Activated naive CD8-positive, alpha-beta T cell treated with anti-CD3 and anti-CD28 coated beads, Interleukin-2, amount 10 ng/mL, durations not matched to agents 7 days and 5 days (primary cell): Measurements from ENCODE around the gene AKNA. TPM values are rescaled to one million over a fixed set of nuclear protein-coding genes. Genes with fewer than 3 reads are reported as not detected.

ENCODE experiments used
- ATAC-seq: fragments of 150-1000 bp; cut with Tn5 transposase; one replicate; pipeline ENCODE4 v1.10.0; 2021; ENCODE audit warnings: low read depth, moderate library complexity
- POLR2A ChIA-PET: fragments of 350-600 bp; sonication (Branson Sonifier 250); formaldehyde crosslinking; loops from one replicate; lab custom pipeline; 2021; ENCODE audit warnings: antibody characterized with exemption; lab: Charles Lee
- DNase-seq: peaks from one replicate; pipeline ENCODE4 v3.0.0; 2021
- H3K27ac Mint-ChIP-seq: one replicate; pipeline ENCODE4 v1.8.0; 2022; ENCODE audit warnings: mild to moderate bottlenecking, mixed read lengths
- H3K27me3 Mint-ChIP-seq: one replicate; pipeline ENCODE4 v1.8.0; 2022; ENCODE audit warnings: mild to moderate bottlenecking, moderate library complexity, mixed read lengths
- H3K36me3 Mint-ChIP-seq: one replicate; pipeline ENCODE4 v1.8.0; 2021; ENCODE audit warnings: mild to moderate bottlenecking, mixed read lengths
- H3K4me1 Mint-ChIP-seq: one replicate; pipeline ENCODE4 v1.8.0; 2021; ENCODE audit warnings: mixed read lengths
- H3K4me3 Mint-ChIP-seq: one replicate; pipeline ENCODE4 v1.8.0; 2022; ENCODE audit warnings: mild to moderate bottlenecking, moderate library complexity, mixed read lengths
- H3K9me3 Mint-ChIP-seq: one replicate; pipeline ENCODE4 v1.8.0; 2021; ENCODE audit warnings: mixed read lengths
- total RNA-seq, 2 experiments: library from RNA; stranded (reverse); gene quantifications; one replicate each; pipeline ENCODE4 v1.2.3, GENCODE V29; 2021

Gene AKNA
- total RNA-seq, 2 experiments from 2014 or later: 482 to 492 TPM

GRCh38 chr9:114397848-114398605 lies 10.2 kb upstream of the AKNA start:
- Mint-ChIP-seq H3K4me3 (peak overlapping the region; percentile 89), H3K9me3 (no peaks in the 10 kb centered on the region), H3K27me3 (no peaks in the 10 kb centered on the region), H3K36me3 (peaks cover 11% of the 10 kb centered on the region), H3K4me1 (peaks cover 29% of the 10 kb centered on the region), H3K27ac (peak overlapping the region; percentile 85)
- DNase-seq (peak; percentile 99), ATAC-seq (peak; percentile 84)
- POLR2A ChIA-PET: interaction anchor here (0.8 to 5.1 kb wide), 5 partner anchors 11 to 190 kb away, joined by 3 to 139 read pairs (median 4); partner anchors contain the start of genes AKNA and ATP6V1G1

GRCh38 chr9:114397219-114397847 lies 9.6 kb upstream of the AKNA start:
- peaks cover 14% of the 10 kb centered on the region for H3K36me3 Mint-ChIP-seq
- peak overlapping the region; percentile 85 for H3K27ac Mint-ChIP-seq
- H3K4me3 Mint-ChIP-seq: peak overlapping the region; percentile 89
- H3K9me3 Mint-ChIP-seq: no peaks in the 10 kb centered on the region
- DNase-seq (no peak), ATAC-seq (peak; percentile 14)
- H3K4me1 Mint-ChIP-seq: peaks cover 35% of the 10 kb centered on the region
- POLR2A ChIA-PET: interaction anchor here (0.8 to 5.1 kb wide), 5 partner anchors 11 to 190 kb away, joined by 3 to 139 read pairs (median 4); partner anchors contain the start of genes AKNA and ATP6V1G1
- no peaks in the 10 kb centered on the region for H3K27me3 Mint-ChIP-seq

- ATAC-seq (no peak), DNase-seq (no peak)
- H3K4me3 Mint-ChIP-seq: peak overlapping the region; percentile 89
- H3K27me3 Mint-ChIP-seq: no peaks in the 10 kb centered on the region
- H3K27ac Mint-ChIP-seq: peak overlapping the region; percentile 49
- H3K36me3 Mint-ChIP-seq: peaks cover 16% of the 10 kb centered on the region
- H3K4me1 Mint-ChIP-seq: peaks cover 35% of the 10 kb centered on the region
- POLR2A ChIA-PET: interaction anchor here (0.6 to 5.1 kb wide), 8 partner anchors 10 to 191 kb away, joined by 3 to 139 read pairs (median 6); partner anchors contain the start of genes AKNA and ATP6V1G1
- no peaks in the 10 kb centered on the region for H3K9me3 Mint-ChIP-seq
Observed at GRCh38 chr9:114396558-114397218, 8.9 kb upstream of the AKNA start.

- peaks cover 37% of the 10 kb centered on the region for H3K4me1 Mint-ChIP-seq
- H3K27me3 Mint-ChIP-seq: no peaks in the 10 kb centered on the region
- no peak for ATAC-seq
- no peak for DNase-seq
- peak overlapping the region; percentile 88 for H3K27ac Mint-ChIP-seq
- H3K9me3 Mint-ChIP-seq: no peaks in the 10 kb centered on the region
- H3K36me3 Mint-ChIP-seq: peaks cover 18% of the 10 kb centered on the region
- POLR2A ChIA-PET: interaction anchor here (0.6 to 5.1 kb wide), 14 partner anchors 9 to 510 kb away, joined by 3 to 139 read pairs (median 4); partner anchors contain the start of genes AKNA and ATP6V1G1
- H3K4me3 Mint-ChIP-seq: peak overlapping the region; percentile 74
Observed at GRCh38 chr9:114395768-114396167, 8.0 kb upstream of the AKNA start.

- Mint-ChIP-seq H3K27ac (peak overlapping the region; percentile 88), H3K36me3 (peaks cover 20% of the 10 kb centered on the region), H3K9me3 (no peaks in the 10 kb centered on the region), H3K4me3 (peak overlapping the region; percentile 74), H3K27me3 (no peaks in the 10 kb centered on the region), H3K4me1 (peaks cover 42% of the 10 kb centered on the region)
- POLR2A ChIA-PET: interaction anchor here (0.6 to 5.1 kb wide), 13 partner anchors 9 to 302 kb away, joined by 3 to 139 read pairs (median 4); partner anchors contain the start of genes AKNA and ATP6V1G1
- DNase-seq: no peak
- ATAC-seq: no peak
Observed at GRCh38 chr9:114395334-114395617, 7.5 kb upstream of the AKNA start.

- no peak for ATAC-seq
- POLR2A ChIA-PET: interaction anchor here (0.6 to 5.1 kb wide), 13 partner anchors 8 to 302 kb away, joined by 3 to 139 read pairs (median 4); partner anchors contain the start of genes AKNA and ATP6V1G1
Observed at GRCh38 chr9:114394523-114395333, 6.9 kb upstream of the AKNA start.

GRCh38 chr9:114392749-114393112 lies 4.9 kb upstream of the AKNA start:
- no peak for DNase-seq

More at GRCh38 chr9:114394523-114395333, 6.9 kb upstream of the AKNA start:
- peak overlapping the region; percentile 88 for H3K27ac Mint-ChIP-seq
- H3K4me3 Mint-ChIP-seq: peak overlapping the region; percentile 74
- DNase-seq: no peak
- no peaks in the 10 kb centered on the region for H3K27me3 Mint-ChIP-seq
- peaks cover 48% of the 10 kb centered on the region for H3K4me1 Mint-ChIP-seq
- H3K9me3 Mint-ChIP-seq: no peaks in the 10 kb centered on the region
- peaks cover 26% of the 10 kb centered on the region for H3K36me3 Mint-ChIP-seq

GRCh38 chr9:114390952-114391351 lies 3.2 kb upstream of the AKNA start:
- no peak for ATAC-seq
- peaks cover 48% of the 10 kb centered on the region for H3K36me3 Mint-ChIP-seq
- H3K9me3 Mint-ChIP-seq: no peaks in the 10 kb centered on the region
- H3K27ac Mint-ChIP-seq: peak overlapping the region; percentile 99
- peaks cover 46% of the 10 kb centered on the region for H3K4me1 Mint-ChIP-seq
- POLR2A ChIA-PET: interaction anchor here (2.0 to 12.9 kb wide), 4 partner anchors 10 to 50 kb away, joined by 12 to 637 read pairs (median 120); no protein-coding TSS in a partner anchor
- no peak for DNase-seq
- no peaks in the 10 kb centered on the region for H3K27me3 Mint-ChIP-seq
- H3K4me3 Mint-ChIP-seq: peak overlapping the region; percentile 99

More at GRCh38 chr9:114392749-114393112, 4.9 kb upstream of the AKNA start:
- peak overlapping the region; percentile 44 for H3K27ac Mint-ChIP-seq
- peaks cover 36% of the 10 kb centered on the region for H3K36me3 Mint-ChIP-seq
- POLR2A ChIA-PET: interaction anchor here (0.7 to 1.6 kb wide), 5 partner anchors 9 to 59 kb away, joined by 3 to 8 read pairs (median 3); no protein-coding TSS in a partner anchor
- H3K9me3 Mint-ChIP-seq: no peaks in the 10 kb centered on the region
- H3K4me3 Mint-ChIP-seq: peak overlapping the region; percentile 28
- no peaks in the 10 kb centered on the region for H3K27me3 Mint-ChIP-seq
- no peak for ATAC-seq
- peaks cover 59% of the 10 kb centered on the region for H3K4me1 Mint-ChIP-seq

GRCh38 chr9:114389612-114390368 lies 2.0 kb upstream of the AKNA start:
- POLR2A ChIA-PET: interaction anchor here (1.4 to 12.9 kb wide), 8 partner anchors 7 to 301 kb away, joined by 4 to 637 read pairs (median 94); partner anchors contain the start of gene ATP6V1G1
- ATAC-seq (no peak), DNase-seq (no peak)
- H3K27me3 Mint-ChIP-seq: no peaks in the 10 kb centered on the region
- no peaks in the 10 kb centered on the region for H3K9me3 Mint-ChIP-seq
- H3K4me3 Mint-ChIP-seq: peak overlapping the region; percentile 99
- H3K4me1 Mint-ChIP-seq: peaks cover 41% of the 10 kb centered on the region
- H3K36me3 Mint-ChIP-seq: peaks cover 58% of the 10 kb centered on the region
- H3K27ac Mint-ChIP-seq: peak overlapping the region; percentile 99

- POLR2A ChIA-PET: interaction anchor here (1.0 to 12.9 kb wide), 11 partner anchors 8 to 308 kb away, joined by 4 to 637 read pairs (median 23); partner anchors contain the start of gene ATP6V1G1
- H3K4me1 Mint-ChIP-seq: peaks cover 36% of the 10 kb centered on the region
- DNase-seq (no peak), ATAC-seq (no peak)
- H3K27me3 Mint-ChIP-seq: no peaks in the 10 kb centered on the region
- peaks cover 62% of the 10 kb centered on the region for H3K36me3 Mint-ChIP-seq
- peak overlapping the region; percentile 99 for H3K27ac Mint-ChIP-seq
- peak overlapping the region; percentile 99 for H3K4me3 Mint-ChIP-seq
- no peaks in the 10 kb centered on the region for H3K9me3 Mint-ChIP-seq
Observed at GRCh38 chr9:114388764-114389375, 1.1 kb upstream of the AKNA start.

- H3K4me3 Mint-ChIP-seq: peak overlapping the region; percentile 99
Observed at GRCh38 chr9:114388357-114388682, 538 bp upstream of the AKNA start.

More at GRCh38 chr9:114388357-114388682, 538 bp upstream of the AKNA start:
- DNase-seq: no peak
- POLR2A ChIA-PET: interaction anchor here (1.0 to 12.9 kb wide), 11 partner anchors 8 to 309 kb away, joined by 4 to 637 read pairs (median 23); partner anchors contain the start of gene ATP6V1G1
- Mint-ChIP-seq H3K4me1 (peaks cover 38% of the 10 kb centered on the region), H3K27ac (peak overlapping the region; percentile 99), H3K27me3 (no peaks in the 10 kb centered on the region), H3K36me3 (peaks cover 65% of the 10 kb centered on the region), H3K9me3 (no peaks in the 10 kb centered on the region)
- no peak for ATAC-seq
